ENCODE results near the gene DCTN2.
"Not testable (repeated sequence)": the region's sequence is repeated elsewhere in the genome, so short reads cannot be mapped to it uniquely, and the experiment has no call there.

DCTN2 gene

DNA sequence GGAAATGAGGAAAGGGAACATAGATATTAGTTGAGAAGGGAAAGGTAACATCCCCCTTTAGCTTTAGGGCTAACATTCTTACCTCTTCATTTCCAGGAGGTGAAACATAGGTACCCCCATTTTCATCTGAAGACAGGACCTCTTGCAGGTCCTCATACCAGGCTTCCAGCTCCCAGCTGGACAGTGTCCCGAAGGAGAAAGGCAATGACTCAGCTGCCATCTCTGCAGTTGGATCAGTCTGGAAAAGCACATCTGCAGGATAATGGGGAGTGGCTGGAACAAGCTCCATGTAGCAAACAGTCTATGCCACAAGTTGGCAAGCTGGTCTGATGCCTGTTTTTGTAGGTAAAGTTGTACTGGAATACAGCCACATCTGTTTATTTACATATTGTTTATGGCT, 29.8 kb downstream of the DCTN2 start:
- H3K27ac ChIP-seq (ENCODE audit: low read length), result no peak overlapping the region
- H3K4me3 ChIP-seq (ENCODE audit: low read depth in 1 of 2, low read length in 2 of 2), result no peak overlapping the region
- peaks cover 27 to 28% of the 10 kb centered on the region in 2 donors for H3K4me1 ChIP-seq (ENCODE audit: control insufficient read depth in 1 of 2, insufficient read depth in 2 of 2, low read length in 2 of 2)
- no peaks in the 10 kb centered on the region for H3K27me3 ChIP-seq (ENCODE audit: low read depth, low read length)
- H3K36me3 ChIP-seq (ENCODE audit: control insufficient read depth in 1 of 2, insufficient read depth in 2 of 2, low read length in 2 of 2), result peaks cover 49 to 59% of the 10 kb centered on the region in 2 donors
- no peaks in the 10 kb centered on the region for H3K9me3 ChIP-seq (ENCODE audit: control insufficient read depth in 1 of 2, low read length in 2 of 2)

DNA sequence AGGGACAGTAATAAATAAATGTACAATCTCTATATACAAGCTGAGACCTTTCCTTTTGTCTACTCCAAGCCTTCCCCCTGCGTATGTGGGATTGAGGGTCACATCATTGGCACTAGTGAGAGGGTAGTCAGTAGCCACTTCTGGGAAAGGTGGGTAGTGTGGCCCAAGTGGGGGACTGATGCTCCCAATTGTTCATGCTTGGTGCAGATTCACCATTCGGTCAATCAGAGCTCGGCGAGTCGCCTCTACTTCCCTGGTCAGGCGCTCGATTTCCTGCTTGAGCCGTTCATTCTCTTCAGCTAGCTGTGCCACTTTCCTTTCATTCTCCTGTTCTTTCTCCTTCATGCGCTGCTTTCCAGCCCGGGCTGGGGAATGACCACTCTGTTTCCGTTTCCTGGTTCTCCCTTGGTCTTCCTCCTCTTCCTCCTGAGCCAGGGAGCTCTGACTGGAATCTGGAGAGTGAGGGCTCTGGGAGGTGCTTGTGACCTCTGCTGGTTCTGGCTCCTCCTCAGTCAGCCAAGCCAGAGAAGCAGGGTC, 30.3 kb downstream of the DCTN2 start:
- Histone ChIP-seq H3K4me3 (ENCODE audit: low read depth in 1 of 2, low read length in 2 of 2) (no peak overlapping the region), H3K27me3 (ENCODE audit: low read depth, low read length) (no peaks in the 10 kb centered on the region), H3K4me1 (ENCODE audit: control insufficient read depth in 1 of 2, insufficient read depth in 2 of 2, low read length in 2 of 2) (peaks cover 22 to 28% of the 10 kb centered on the region in 2 donors), H3K27ac (ENCODE audit: low read length) (no peak overlapping the region), H3K9me3 (ENCODE audit: control insufficient read depth in 1 of 2, low read length in 2 of 2) (no peaks in the 10 kb centered on the region), H3K36me3 (ENCODE audit: control insufficient read depth in 1 of 2, insufficient read depth in 2 of 2, low read length in 2 of 2) (peaks cover 54 to 64% of the 10 kb centered on the region in 2 donors)

DNA sequence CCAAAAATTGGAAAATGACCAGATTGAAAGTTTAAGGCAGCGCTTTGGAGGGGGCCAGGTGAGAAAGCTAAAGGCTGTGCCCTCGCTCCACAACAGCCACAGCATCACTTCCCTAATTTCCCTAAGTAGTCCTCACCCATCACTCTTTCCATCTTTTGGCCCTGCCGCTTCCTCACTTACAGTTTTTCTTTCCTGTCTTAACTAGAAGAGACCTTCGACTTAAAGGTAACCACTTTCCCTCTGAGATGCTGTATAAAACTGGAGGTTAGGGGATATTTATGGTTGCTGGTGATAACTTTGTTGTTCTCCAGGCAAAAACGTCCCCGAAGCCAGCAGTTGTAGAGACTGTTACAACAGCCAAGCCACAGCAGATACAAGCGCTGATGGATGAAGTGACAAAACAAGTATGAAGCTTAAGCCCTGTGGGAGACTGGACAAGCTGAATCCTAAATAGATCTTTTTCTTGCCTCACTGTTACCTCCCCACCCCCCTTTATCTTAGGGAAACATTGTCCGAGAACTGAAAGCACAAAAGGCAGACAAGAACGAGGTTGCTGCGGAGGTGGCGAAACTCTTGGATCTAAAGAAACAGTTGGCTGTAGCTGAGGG, 31.0 kb downstream of the DCTN2 start:
- H3K4me1 ChIP-seq (ENCODE audit: control insufficient read depth in 1 of 2, insufficient read depth in 2 of 2, low read length in 2 of 2), result peaks cover 18 to 28% of the 10 kb centered on the region in 2 donors
- H3K27ac ChIP-seq (ENCODE audit: low read length), result no peak overlapping the region

DNA sequence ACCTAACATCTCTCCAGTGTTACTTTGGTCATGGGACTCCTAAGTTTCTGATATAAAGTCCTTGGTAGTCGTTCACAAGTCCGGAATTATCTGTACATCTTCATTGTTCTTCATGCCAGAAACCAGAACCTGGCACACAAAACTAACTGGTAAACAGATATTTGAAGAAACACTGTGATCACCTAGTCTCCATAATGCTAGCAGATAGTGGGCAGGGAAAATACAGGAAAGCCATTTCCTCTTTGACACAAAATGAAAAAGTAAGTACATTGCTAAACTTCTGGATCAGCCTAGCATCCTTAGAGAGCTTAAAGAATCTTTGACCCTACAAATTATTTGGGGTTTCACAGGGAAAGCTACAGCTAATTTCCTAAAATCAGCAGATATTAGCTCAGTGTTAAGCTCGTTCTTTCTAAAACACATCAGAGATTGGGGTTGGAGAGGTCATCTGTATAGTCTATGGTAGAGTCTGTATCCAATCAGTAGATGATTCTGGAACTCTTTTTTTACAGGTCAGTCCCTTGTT, 31.5 kb downstream of the DCTN2 start:
- H3K36me3 ChIP-seq (ENCODE audit: control insufficient read depth in 1 of 2, insufficient read depth in 2 of 2, low read length in 2 of 2), result peaks cover 58 to 67% of the 10 kb centered on the region in 2 donors

More for the DNA sequence above, 31.0 kb downstream of the DCTN2 start:
- no peak overlapping the region for H3K4me3 ChIP-seq (ENCODE audit: low read depth in 1 of 2, low read length in 2 of 2)
- no peaks in the 10 kb centered on the region for H3K9me3 ChIP-seq (ENCODE audit: control insufficient read depth in 1 of 2, low read length in 2 of 2)
- H3K27me3 ChIP-seq (ENCODE audit: low read depth, low read length), result no peaks in the 10 kb centered on the region
- H3K36me3 ChIP-seq (ENCODE audit: control insufficient read depth in 1 of 2, insufficient read depth in 2 of 2, low read length in 2 of 2), result peaks cover 58 to 67% of the 10 kb centered on the region in 2 donors

DNA sequence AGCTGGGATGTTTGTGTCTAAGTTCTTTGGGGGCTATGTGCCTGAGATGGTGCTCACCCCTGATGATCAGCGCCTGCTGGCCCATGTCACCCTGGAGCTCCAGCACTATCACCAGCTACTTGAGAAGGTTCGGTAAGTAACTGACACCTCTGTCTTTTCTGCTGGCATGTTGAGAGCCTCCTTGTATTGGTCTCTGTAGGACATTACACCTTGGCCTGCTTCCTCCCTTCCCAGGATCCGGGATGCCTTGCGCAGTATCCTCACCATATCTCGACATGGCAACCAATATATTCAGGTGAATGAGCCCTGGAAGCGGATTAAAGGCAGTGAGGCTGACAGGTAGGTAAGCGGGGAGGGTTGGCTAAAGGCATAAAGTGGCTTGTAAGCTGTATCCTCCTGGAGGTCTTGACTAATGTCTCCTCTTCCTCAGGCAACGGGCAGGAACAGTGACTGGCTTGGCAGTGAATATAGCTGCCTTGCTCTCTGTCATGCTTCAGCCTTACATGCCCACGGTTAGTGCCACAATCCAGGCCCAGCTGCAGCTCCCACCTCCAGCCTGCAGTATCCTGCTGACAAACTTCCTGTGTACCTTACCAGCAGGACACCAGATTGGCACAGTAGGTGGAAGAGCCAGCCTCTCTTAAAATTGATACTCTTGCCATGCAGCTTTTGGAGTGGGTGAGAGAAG, 32.1 kb downstream of the DCTN2 start:
- peaks cover 18 to 28% of the 10 kb centered on the region in 2 donors for H3K4me1 ChIP-seq (ENCODE audit: control insufficient read depth in 1 of 2, insufficient read depth in 2 of 2, low read length in 2 of 2)
- H3K4me3 ChIP-seq (ENCODE audit: low read depth in 1 of 2, low read length in 2 of 2), result no peak overlapping the region
- H3K27ac ChIP-seq (ENCODE audit: low read length), result no peak overlapping the region
- no peaks in the 10 kb centered on the region for H3K9me3 ChIP-seq (ENCODE audit: control insufficient read depth in 1 of 2, low read length in 2 of 2)
- peaks cover 59 to 64% of the 10 kb centered on the region in 2 donors for H3K36me3 ChIP-seq (ENCODE audit: control insufficient read depth in 1 of 2, insufficient read depth in 2 of 2, low read length in 2 of 2)
- H3K27me3 ChIP-seq (ENCODE audit: low read depth, low read length), result no peaks in the 10 kb centered on the region

More for the DNA sequence above, 31.5 kb downstream of the DCTN2 start:
- no peaks in the 10 kb centered on the region for H3K27me3 ChIP-seq (ENCODE audit: low read depth, low read length)
- H3K27ac ChIP-seq (ENCODE audit: low read length), result no peak overlapping the region
- no peak overlapping the region for H3K4me3 ChIP-seq (ENCODE audit: low read depth in 1 of 2, low read length in 2 of 2)
- no peaks in the 10 kb centered on the region for H3K9me3 ChIP-seq (ENCODE audit: control insufficient read depth in 1 of 2, low read length in 2 of 2)
- peaks cover 18 to 28% of the 10 kb centered on the region in 2 donors for H3K4me1 ChIP-seq (ENCODE audit: control insufficient read depth in 1 of 2, insufficient read depth in 2 of 2, low read length in 2 of 2)

DNA sequence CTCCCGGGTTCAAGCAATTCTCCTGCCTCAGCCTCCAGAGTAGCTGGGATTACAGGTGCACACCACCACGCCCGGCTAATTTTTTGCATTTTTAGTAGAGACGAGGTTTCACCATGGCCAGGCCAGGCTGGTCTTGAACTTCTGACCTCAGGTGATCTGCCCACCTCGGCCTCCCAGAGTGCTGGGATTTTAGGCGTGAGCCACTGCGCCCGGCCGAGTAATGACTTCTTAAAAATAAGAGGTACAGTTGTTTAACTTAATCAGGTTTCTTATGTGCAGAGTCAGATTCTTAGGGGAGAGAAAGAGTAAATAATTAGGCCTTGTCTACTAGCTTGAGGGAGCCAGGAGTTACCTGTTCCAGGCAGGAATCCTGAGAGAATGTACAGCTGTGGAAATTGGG, 32.7 kb downstream of the DCTN2 start:
- Histone ChIP-seq H3K36me3 (ENCODE audit: control insufficient read depth in 1 of 2, insufficient read depth in 2 of 2, low read length in 2 of 2) (peaks cover 63 to 64% of the 10 kb centered on the region in 2 donors), H3K4me1 (ENCODE audit: control insufficient read depth in 1 of 2, insufficient read depth in 2 of 2, low read length in 2 of 2) (peaks cover 17 to 27% of the 10 kb centered on the region in 2 donors)
- H3K4me3 ChIP-seq (ENCODE audit: low read depth in 1 of 2, low read length in 2 of 2); H3K27ac ChIP-seq (ENCODE audit: low read length); H3K27me3 ChIP-seq (ENCODE audit: low read depth, low read length); H3K9me3 ChIP-seq (ENCODE audit: control insufficient read depth in 1 of 2, low read length in 2 of 2): not testable (repeated sequence)

DNA sequence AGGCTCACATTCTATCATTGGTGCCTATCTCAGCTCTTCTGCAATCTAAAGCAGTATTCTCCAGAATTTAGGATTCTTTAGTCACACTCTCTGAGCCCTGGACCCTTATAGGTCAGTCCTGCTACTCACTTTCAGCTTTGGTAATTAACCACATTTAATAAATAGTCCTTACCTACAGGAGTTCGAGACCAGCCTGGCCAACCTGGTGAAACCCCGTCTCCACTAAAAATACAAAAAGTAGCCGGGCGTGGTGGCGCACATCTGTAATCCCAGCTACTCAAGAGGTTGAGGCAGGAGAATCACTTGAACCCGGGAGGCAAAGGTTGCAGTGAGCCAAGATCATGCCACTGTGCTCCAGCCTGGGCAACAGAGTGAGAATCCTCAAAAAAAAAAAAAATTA, 33.3 kb downstream of the DCTN2 start:
- not testable (repeated sequence) for H3K4me3 ChIP-seq (ENCODE audit: low read depth in 1 of 2, low read length in 2 of 2); H3K9me3 ChIP-seq (ENCODE audit: control insufficient read depth in 1 of 2, low read length in 2 of 2); H3K27me3 ChIP-seq (ENCODE audit: low read depth, low read length); H3K27ac ChIP-seq (ENCODE audit: low read length)
- H3K36me3 ChIP-seq (ENCODE audit: control insufficient read depth in 1 of 2, insufficient read depth in 2 of 2, low read length in 2 of 2), result peaks cover 67 to 69% of the 10 kb centered on the region in 2 donors
- peaks cover 14 to 21% of the 10 kb centered on the region in 2 donors for H3K4me1 ChIP-seq (ENCODE audit: control insufficient read depth in 1 of 2, insufficient read depth in 2 of 2, low read length in 2 of 2)

DNA sequence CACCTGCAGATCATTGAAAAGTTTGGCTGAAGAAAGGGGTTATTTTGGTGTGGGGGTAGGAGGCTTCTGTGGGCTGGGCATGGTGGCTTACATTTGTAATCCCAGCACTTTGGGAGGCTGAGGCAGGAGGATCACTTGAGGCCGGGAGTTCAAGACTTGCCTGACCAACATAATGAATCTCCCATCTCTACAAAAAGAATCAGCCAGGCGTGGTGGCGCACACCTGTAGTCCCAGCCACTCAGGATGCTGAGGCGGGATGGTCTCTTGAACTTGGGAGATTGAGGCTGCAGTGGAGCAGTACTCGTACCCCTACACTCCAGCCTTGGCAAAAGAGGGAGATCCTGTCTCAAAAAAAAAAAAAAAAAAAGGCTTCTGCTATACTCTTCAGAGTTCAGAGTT, 33.7 kb downstream of the DCTN2 start:
- Histone ChIP-seq H3K27ac (ENCODE audit: low read length) (no peak overlapping the region), H3K36me3 (ENCODE audit: control insufficient read depth in 1 of 2, insufficient read depth in 2 of 2, low read length in 2 of 2) (peaks cover 67 to 69% of the 10 kb centered on the region in 2 donors)

DNA sequence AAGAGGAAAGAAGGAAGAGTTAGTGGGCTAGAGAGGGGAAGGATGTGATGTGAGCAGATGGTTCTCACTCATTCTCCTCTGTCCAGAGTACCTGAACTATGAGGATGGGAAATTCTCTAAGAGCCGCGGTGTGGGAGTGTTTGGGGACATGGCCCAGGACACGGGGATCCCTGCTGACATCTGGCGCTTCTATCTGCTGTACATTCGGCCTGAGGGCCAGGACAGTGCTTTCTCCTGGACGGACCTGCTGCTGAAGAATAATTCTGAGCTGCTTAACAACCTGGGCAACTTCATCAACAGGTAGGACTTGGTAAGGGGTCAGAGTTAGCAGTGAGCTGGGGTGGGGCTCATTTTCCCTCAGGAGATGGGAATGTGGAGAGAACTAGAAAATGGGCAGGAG, 34.3 kb downstream of the DCTN2 start:
- H3K4me1 ChIP-seq (ENCODE audit: control insufficient read depth in 1 of 2, insufficient read depth in 2 of 2, low read length in 2 of 2), result peaks cover 5 to 11% of the 10 kb centered on the region in 2 donors
- no peak overlapping the region for H3K4me3 ChIP-seq (ENCODE audit: low read depth in 1 of 2, low read length in 2 of 2)
- H3K9me3 ChIP-seq (ENCODE audit: control insufficient read depth in 1 of 2, low read length in 2 of 2), result no peaks in the 10 kb centered on the region
- peaks cover 64 to 67% of the 10 kb centered on the region in 2 donors for H3K36me3 ChIP-seq (ENCODE audit: control insufficient read depth in 1 of 2, insufficient read depth in 2 of 2, low read length in 2 of 2)
- no peaks in the 10 kb centered on the region for H3K27me3 ChIP-seq (ENCODE audit: low read depth, low read length)
- H3K27ac ChIP-seq (ENCODE audit: low read length), result no peak overlapping the region

More for the DNA sequence above, 33.7 kb downstream of the DCTN2 start:
- H3K4me1 ChIP-seq (ENCODE audit: control insufficient read depth in 1 of 2, insufficient read depth in 2 of 2, low read length in 2 of 2), result peaks cover 9 to 17% of the 10 kb centered on the region in 2 donors
- H3K4me3 ChIP-seq (ENCODE audit: low read depth in 1 of 2, low read length in 2 of 2), result no peak overlapping the region
- no peaks in the 10 kb centered on the region for H3K27me3 ChIP-seq (ENCODE audit: low read depth, low read length)
- no peaks in the 10 kb centered on the region for H3K9me3 ChIP-seq (ENCODE audit: control insufficient read depth in 1 of 2, low read length in 2 of 2)

DNA sequence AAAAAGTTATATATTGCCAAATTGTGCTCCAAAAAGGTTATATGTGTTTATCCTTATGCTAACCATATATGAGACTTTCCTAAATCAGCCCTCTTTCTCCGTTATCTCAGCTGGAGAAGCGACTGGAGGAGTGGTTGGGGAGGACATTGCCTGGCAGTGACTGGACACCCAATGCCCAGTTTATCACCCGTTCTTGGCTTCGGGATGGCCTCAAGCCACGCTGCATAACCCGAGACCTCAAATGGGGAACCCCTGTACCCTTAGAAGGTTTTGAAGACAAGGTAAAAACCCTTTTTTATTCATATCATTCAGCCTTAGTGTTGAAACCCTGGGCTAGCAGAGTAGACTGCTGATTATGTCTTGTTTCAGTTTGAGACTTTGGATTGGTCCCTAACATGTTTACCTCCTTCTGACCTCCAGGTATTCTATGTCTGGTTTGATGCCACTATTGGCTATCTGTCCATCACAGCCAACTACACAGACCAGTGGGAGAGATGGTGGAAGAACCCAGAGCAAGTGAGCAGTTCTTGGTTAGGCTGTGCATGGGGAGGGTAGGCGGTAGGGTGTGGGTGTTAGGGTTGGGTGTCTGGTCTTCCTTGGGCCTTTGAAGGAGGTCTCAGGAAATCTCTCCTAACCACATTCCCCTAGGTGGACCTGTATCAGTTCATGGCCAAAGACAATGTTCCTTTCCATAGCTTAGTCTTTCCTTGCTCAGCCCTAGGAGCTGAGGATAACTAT, 35.2 kb downstream of the DCTN2 start:
- H3K36me3 ChIP-seq (ENCODE audit: control insufficient read depth in 1 of 2, insufficient read depth in 2 of 2, low read length in 2 of 2), result peaks cover 55 to 58% of the 10 kb centered on the region in 2 donors
- no peak overlapping the region for H3K27ac ChIP-seq (ENCODE audit: low read length)
- no peaks in the 10 kb centered on the region for H3K27me3 ChIP-seq (ENCODE audit: low read depth, low read length)
- H3K4me3 ChIP-seq (ENCODE audit: low read depth in 1 of 2, low read length in 2 of 2), result no peak overlapping the region
- peaks cover 0 to 2% of the 10 kb centered on the region in 2 donors for H3K4me1 ChIP-seq (ENCODE audit: control insufficient read depth in 1 of 2, insufficient read depth in 2 of 2, low read length in 2 of 2)
- H3K9me3 ChIP-seq (ENCODE audit: control insufficient read depth in 1 of 2, low read length in 2 of 2), result no peaks in the 10 kb centered on the region

DNA sequence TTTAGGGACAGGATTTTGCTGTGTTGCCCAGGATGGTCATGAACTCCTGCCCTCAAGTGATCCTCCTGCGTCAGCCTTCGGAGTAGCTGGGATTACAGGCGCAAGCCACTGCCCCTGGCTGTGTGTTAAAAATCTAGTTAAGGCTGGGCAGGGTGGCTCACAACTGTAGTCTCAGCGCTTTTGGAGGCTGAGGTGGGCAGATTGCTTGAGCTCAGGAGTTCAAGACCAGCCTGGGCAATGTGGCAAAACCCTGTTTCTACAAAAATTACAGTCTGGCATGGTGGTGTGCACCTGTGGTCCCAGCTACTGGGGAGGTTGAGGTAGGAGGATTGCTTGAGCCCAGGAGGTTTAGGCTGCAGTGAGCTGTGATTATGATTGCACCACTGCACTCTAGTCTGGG, 35.8 kb downstream of the DCTN2 start:
- Histone ChIP-seq H3K36me3 (ENCODE audit: control insufficient read depth in 1 of 2, insufficient read depth in 2 of 2, low read length in 2 of 2) (peaks cover 50 to 52% of the 10 kb centered on the region in 2 donors), H3K4me1 (ENCODE audit: control insufficient read depth in 1 of 2, insufficient read depth in 2 of 2, low read length in 2 of 2) (no peaks in the 10 kb centered on the region), H3K27ac (ENCODE audit: low read length) (no peak overlapping the region), H3K4me3 (ENCODE audit: low read depth in 1 of 2, low read length in 2 of 2) (no peak overlapping the region), H3K27me3 (ENCODE audit: low read depth, low read length) (no peaks in the 10 kb centered on the region), H3K9me3 (ENCODE audit: control insufficient read depth in 1 of 2, low read length in 2 of 2) (no peaks in the 10 kb centered on the region)

Data from muscle layer of duodenum (tissue), 2 donors.